OCI-LY7 (cell line): ENCODE measurements around the gene GBA2. TPM values are rescaled to one million over a fixed set of nuclear protein-coding genes. Genes with fewer than 3 reads are reported as not detected.

Source experiments
- BruUV-seq: library from RNA; stranded (reverse); fragments of 400-500 nt; replicated peaks from 2 replicates; lab custom pipeline; 2021; lab: Mats Ljungman, UMichigan
- CTCF ChIA-PET: fragments of 300-600 bp; sonication (Branson Sonifier 250); formaldehyde crosslinking; loops from one replicate; lab custom pipeline; 2022; ENCODE audit warnings: antibody characterized with exemption; ENCODE audit not compliant: unreplicated experiment; lab: Charles Lee
- POLR2A ChIA-PET: fragments of 300-600 bp; sonication (Branson Sonifier 250); formaldehyde crosslinking; loops from one replicate; lab custom pipeline; 2022; ENCODE audit warnings: antibody characterized with exemption; lab: Charles Lee
- DNase-seq: peaks from one replicate; pipeline ENCODE4 v3.0.0-alpha.2; 2015; ENCODE audit warnings: low spot score
- H2AFZ ChIP-seq: fragments of 200-600 bp; sonication (generic), shearing (Covaris generic); 2 replicates; pipeline ENCODE4 v1.6.1; 2014; ENCODE audit warnings: mild to moderate bottlenecking, antibody characterized with exemption, low read length, moderate library complexity
- H3K27ac ChIP-seq: fragments of 200-600 bp; sonication (generic); 2 replicates; pipeline ENCODE4 v1.5.1; 2014; ENCODE audit warnings: mixed run types, low read depth, mild to moderate bottlenecking, moderate library complexity, low read length, inconsistent platforms; ENCODE audit not compliant: poor library complexity, severe bottlenecking
- H3K36me3 ChIP-seq: fragments of 200-600 bp; sonication (generic); 2 replicates; pipeline ENCODE4 v1.6.1; 2014; ENCODE audit warnings: mild to moderate bottlenecking, antibody characterized with exemption, low read length, moderate library complexity, mixed read lengths; ENCODE audit not compliant: insufficient read depth
- H3K4me1 ChIP-seq: fragments of 200-600 bp; sonication (generic); 2 replicates; pipeline ENCODE4 v1.5.1; 2014; ENCODE audit warnings: mild to moderate bottlenecking, low read length; ENCODE audit not compliant: insufficient read depth, poor library complexity, severe bottlenecking
- H3K4me2 ChIP-seq: fragments of 200-600 bp; sonication (generic); 2 replicates; pipeline ENCODE4 v1.6.1; 2014; ENCODE audit warnings: mild to moderate bottlenecking, low read length
- H3K4me3 ChIP-seq: fragments of 200-600 bp; sonication (generic); 2 replicates; pipeline ENCODE4 v1.5.1; 2014; ENCODE audit warnings: mild to moderate bottlenecking, low read depth, low read length; ENCODE audit not compliant: poor library complexity, severe bottlenecking
- H3K79me2 ChIP-seq: fragments of 200-600 bp; sonication (generic); 2 replicates; pipeline ENCODE4 v1.6.1; 2016; ENCODE audit warnings: low read depth, mild to moderate bottlenecking, low read length, moderate library complexity, mixed read lengths; ENCODE audit not compliant: insufficient read depth
- H3K9me2 ChIP-seq: fragments of 200-600 bp; sonication (generic); 2 replicates; pipeline ENCODE4 v1.6.1; 2016; ENCODE audit warnings: mild to moderate bottlenecking, low read length, mixed read lengths; ENCODE audit not compliant: insufficient read depth
- H3K9me3 ChIP-seq: fragments of 200-600 bp; sonication (generic); 2 replicates; pipeline ENCODE4 v1.6.1; 2014; ENCODE audit warnings: mild to moderate bottlenecking, mixed run types, low read length, mixed read lengths
- H4K20me1 ChIP-seq: fragments of 200-600 bp; sonication (generic); 2 replicates; pipeline ENCODE4 v1.6.1; 2014; ENCODE audit warnings: mild to moderate bottlenecking, antibody characterized with exemption, low read length, moderate library complexity, mixed read lengths; ENCODE audit not compliant: insufficient read depth
- EZH2phosphoT487 ChIP-seq: fragments of 200-600 bp; sonication (generic); IDR thresholded peaks from 2 replicates; pipeline ENCODE4 v1.6.1; 2018; ENCODE audit warnings: low read depth, borderline replicate concordance, mild to moderate bottlenecking, mixed run types, antibody characterized with exemption, low read length, moderate library complexity, mixed read lengths
- intact Hi-C: fragments of 100-400 bp; cut with micrococcal nuclease; formaldehyde crosslinking; loops from one replicate; pipeline ENCODE4 v1.10.0; 2022; ENCODE audit not compliant: unreplicated experiment
- total RNA-seq, 2 experiments: library from RNA; depleted of rRNA in 1 of 2; stranded (reverse); fragments of >200 nt in 1 of 2; shearing (Covaris generic) in 1 of 2; gene quantifications; 2 replicates each; pipeline ENCODE4 v1.2.3, GENCODE V29; 2014 to 2022
- TF ChIP-seq, protein P1 (sequence below): fragments of 200-600 bp; sonication (generic); conservative IDR thresholded peaks from 2 replicates; pipeline ENCODE4 v1.5.1; 2014; ENCODE audit warnings: mild to moderate bottlenecking, antibody characterized with exemption, low read length, moderate library complexity, mixed read lengths

GBA2 gene
- total RNA-seq, 2 experiments from 2014 or later: 66.0 to 68.2 TPM

- no peak overlapping the region for H2AFZ ChIP-seq
- H3K9me2 ChIP-seq: no peaks in the 10 kb centered on the region
- no peaks in the 10 kb centered on the region for H3K9me3 ChIP-seq
- no peaks in the 10 kb centered on the region for H4K20me1 ChIP-seq
- H3K4me3 ChIP-seq: no peak overlapping the region
- no peak overlapping the region for H3K27ac ChIP-seq
- ChIA-PET CTCF (no interaction called here), POLR2A (no interaction called here)
- intact Hi-C loops: no loop called here
- DNase-seq: no peak
- H3K4me1 ChIP-seq: no peaks in the 10 kb centered on the region
- H3K4me2 ChIP-seq: no peak overlapping the region
- TF ChIP-seq, protein P1, sequence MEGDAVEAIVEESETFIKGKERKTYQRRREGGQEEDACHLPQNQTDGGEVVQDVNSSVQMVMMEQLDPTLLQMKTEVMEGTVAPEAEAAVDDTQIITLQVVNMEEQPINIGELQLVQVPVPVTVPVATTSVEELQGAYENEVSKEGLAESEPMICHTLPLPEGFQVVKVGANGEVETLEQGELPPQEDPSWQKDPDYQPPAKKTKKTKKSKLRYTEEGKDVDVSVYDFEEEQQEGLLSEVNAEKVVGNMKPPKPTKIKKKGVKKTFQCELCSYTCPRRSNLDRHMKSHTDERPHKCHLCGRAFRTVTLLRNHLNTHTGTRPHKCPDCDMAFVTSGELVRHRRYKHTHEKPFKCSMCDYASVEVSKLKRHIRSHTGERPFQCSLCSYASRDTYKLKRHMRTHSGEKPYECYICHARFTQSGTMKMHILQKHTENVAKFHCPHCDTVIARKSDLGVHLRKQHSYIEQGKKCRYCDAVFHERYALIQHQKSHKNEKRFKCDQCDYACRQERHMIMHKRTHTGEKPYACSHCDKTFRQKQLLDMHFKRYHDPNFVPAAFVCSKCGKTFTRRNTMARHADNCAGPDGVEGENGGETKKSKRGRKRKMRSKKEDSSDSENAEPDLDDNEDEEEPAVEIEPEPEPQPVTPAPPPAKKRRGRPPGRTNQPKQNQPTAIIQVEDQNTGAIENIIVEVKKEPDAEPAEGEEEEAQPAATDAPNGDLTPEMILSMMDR: no peak
- no peak for TF ChIP-seq EZH2phosphoT487
- no peaks in the 10 kb centered on the region for H3K79me2 ChIP-seq
- H3K36me3 ChIP-seq: peaks cover 98% of the 10 kb centered on the region
- BruUV-seq: no TSS peak
Measured at GRCh38 chr9:35700942-35701341, 48.1 kb downstream of the GBA2 start.

DNA sequence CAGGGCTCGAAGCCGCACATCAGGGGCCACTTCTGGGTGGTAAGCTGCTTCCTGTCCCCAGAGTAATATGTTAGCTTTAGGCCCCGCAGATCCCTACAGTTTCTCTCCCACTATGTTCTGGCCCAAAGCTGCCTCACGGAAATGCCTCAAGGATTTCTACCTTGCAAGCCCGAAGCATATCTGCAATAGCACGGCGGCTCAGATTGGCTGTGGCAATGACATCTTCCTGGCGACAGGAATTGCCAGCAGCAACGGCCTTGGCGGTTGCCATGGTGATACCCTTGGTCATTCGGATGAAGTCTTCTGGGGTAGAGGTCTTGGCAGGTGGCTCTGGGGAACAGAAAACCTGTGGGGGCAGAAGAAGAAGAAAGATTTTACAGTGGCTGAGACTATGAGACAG is 49.0 kb downstream of the GBA2 start:
- POLR2A ChIA-PET: no interaction called here

DNA sequence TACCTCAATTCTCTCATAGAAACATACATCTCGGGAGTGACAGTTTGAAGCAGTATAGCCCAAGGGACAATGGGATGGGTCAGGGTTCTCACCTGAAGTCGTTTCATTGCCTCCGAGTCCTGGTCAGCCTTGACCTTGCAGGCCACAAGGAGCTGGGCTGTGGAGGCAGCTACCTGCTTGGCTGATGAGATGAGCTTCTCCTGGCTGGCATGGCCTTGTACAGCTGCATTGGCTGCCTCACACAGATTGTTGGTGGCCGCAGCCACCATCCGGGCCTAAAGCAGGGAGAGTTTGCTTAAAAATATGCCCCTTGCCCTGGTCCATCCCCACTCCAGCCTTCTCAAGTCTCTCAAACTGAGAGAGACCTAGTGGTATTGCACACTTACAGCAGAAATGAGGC is 50.8 kb downstream of the GBA2 start:
- intact Hi-C loops: no loop called here
- POLR2A ChIA-PET: no interaction called here
- H4K20me1 ChIP-seq: no peaks in the 10 kb centered on the region

More for the DNA sequence above, 49.0 kb downstream of the GBA2 start:
- Histone ChIP-seq H3K4me1 (no peaks in the 10 kb centered on the region), H3K4me2 (no peak overlapping the region), H3K79me2 (no peaks in the 10 kb centered on the region), H3K9me2 (no peaks in the 10 kb centered on the region), H4K20me1 (no peaks in the 10 kb centered on the region), H3K9me3 (no peaks in the 10 kb centered on the region), H2AFZ (no peak overlapping the region), H3K27ac (no peak overlapping the region), H3K4me3 (no peak overlapping the region), H3K36me3 (peaks cover 95% of the 10 kb centered on the region)
- CTCF ChIA-PET: no interaction called here
- intact Hi-C loops: no loop called here
- TF ChIP-seq, protein P1: no peak
- TF ChIP-seq EZH2phosphoT487: no peak
- DNase-seq: no peak
- BruUV-seq: no TSS peak

More for the DNA sequence above, 50.8 kb downstream of the GBA2 start:
- Histone ChIP-seq H3K4me3 (no peak overlapping the region), H2AFZ (no peak overlapping the region), H3K4me1 (no peaks in the 10 kb centered on the region), H3K9me2 (no peaks in the 10 kb centered on the region), H3K79me2 (no peaks in the 10 kb centered on the region), H3K9me3 (no peaks in the 10 kb centered on the region), H3K36me3 (peaks cover 77% of the 10 kb centered on the region), H3K4me2 (no peak overlapping the region), H3K27ac (no peak overlapping the region)
- no peak for DNase-seq
- no TSS peak for BruUV-seq
- TF ChIP-seq, protein P1: no peak
- TF ChIP-seq EZH2phosphoT487: no peak
- CTCF ChIA-PET: interaction anchor here (0.5 to 2.1 kb wide), 3 partner anchors 14 to 48 kb away, joined by 3 to 10 read pairs (median 3); partner anchors contain the start of gene SIT1
